HL-60 (cell line): ENCODE results near the gene ANKRD34A.

Source experiments
- POLR2AphosphoS5 ChIP-seq: IDR thresholded peaks from 2 replicates; pipeline ENCODE4 v1.6.1; 2012; ENCODE audit warnings: low read depth
- SPI1 ChIP-seq: IDR thresholded peaks from 2 replicates; pipeline ENCODE4 v1.6.1; 2012; ENCODE audit warnings: low read depth, mild to moderate bottlenecking, borderline replicate concordance
- TF ChIP-seq, protein P1 (sequence below): IDR thresholded peaks from one replicate; pipeline ENCODE4 v1.5.1; 2011; ENCODE audit warnings: low read length, control low read depth, inconsistent platforms; ENCODE audit not compliant: insufficient read depth
- TF ChIP-seq, protein P2 (sequence below): IDR thresholded peaks from 2 replicates; pipeline ENCODE4 v1.6.1; 2012; ENCODE audit warnings: low read depth; ENCODE audit not compliant: insufficient replicate concordance

- TF ChIP-seq, protein P1, sequence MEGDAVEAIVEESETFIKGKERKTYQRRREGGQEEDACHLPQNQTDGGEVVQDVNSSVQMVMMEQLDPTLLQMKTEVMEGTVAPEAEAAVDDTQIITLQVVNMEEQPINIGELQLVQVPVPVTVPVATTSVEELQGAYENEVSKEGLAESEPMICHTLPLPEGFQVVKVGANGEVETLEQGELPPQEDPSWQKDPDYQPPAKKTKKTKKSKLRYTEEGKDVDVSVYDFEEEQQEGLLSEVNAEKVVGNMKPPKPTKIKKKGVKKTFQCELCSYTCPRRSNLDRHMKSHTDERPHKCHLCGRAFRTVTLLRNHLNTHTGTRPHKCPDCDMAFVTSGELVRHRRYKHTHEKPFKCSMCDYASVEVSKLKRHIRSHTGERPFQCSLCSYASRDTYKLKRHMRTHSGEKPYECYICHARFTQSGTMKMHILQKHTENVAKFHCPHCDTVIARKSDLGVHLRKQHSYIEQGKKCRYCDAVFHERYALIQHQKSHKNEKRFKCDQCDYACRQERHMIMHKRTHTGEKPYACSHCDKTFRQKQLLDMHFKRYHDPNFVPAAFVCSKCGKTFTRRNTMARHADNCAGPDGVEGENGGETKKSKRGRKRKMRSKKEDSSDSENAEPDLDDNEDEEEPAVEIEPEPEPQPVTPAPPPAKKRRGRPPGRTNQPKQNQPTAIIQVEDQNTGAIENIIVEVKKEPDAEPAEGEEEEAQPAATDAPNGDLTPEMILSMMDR, result peak; percentile 84
- TF ChIP-seq, protein P2, sequence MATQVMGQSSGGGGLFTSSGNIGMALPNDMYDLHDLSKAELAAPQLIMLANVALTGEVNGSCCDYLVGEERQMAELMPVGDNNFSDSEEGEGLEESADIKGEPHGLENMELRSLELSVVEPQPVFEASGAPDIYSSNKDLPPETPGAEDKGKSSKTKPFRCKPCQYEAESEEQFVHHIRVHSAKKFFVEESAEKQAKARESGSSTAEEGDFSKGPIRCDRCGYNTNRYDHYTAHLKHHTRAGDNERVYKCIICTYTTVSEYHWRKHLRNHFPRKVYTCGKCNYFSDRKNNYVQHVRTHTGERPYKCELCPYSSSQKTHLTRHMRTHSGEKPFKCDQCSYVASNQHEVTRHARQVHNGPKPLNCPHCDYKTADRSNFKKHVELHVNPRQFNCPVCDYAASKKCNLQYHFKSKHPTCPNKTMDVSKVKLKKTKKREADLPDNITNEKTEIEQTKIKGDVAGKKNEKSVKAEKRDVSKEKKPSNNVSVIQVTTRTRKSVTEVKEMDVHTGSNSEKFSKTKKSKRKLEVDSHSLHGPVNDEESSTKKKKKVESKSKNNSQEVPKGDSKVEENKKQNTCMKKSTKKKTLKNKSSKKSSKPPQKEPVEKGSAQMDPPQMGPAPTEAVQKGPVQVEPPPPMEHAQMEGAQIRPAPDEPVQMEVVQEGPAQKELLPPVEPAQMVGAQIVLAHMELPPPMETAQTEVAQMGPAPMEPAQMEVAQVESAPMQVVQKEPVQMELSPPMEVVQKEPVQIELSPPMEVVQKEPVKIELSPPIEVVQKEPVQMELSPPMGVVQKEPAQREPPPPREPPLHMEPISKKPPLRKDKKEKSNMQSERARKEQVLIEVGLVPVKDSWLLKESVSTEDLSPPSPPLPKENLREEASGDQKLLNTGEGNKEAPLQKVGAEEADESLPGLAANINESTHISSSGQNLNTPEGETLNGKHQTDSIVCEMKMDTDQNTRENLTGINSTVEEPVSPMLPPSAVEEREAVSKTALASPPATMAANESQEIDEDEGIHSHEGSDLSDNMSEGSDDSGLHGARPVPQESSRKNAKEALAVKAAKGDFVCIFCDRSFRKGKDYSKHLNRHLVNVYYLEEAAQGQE, result no peak
- TF ChIP-seq POLR2AphosphoS5 (no peak), SPI1 (no peak)
Measured at GRCh38 chr1:145977486-145978470, 13.4 kb upstream of the ANKRD34A start.
